COLO829 (cell line): ENCODE results near the gene HOMER1.
A peak's percentile ranks its signal among the peaks of the same experiment; 100 is the strongest.

ENCODE experiments used
- DNase-seq: peaks from one replicate; pipeline ENCODE4 v3.0.0; 2012; ENCODE audit warnings: low spot score

The HOMER1 gene

DNA sequence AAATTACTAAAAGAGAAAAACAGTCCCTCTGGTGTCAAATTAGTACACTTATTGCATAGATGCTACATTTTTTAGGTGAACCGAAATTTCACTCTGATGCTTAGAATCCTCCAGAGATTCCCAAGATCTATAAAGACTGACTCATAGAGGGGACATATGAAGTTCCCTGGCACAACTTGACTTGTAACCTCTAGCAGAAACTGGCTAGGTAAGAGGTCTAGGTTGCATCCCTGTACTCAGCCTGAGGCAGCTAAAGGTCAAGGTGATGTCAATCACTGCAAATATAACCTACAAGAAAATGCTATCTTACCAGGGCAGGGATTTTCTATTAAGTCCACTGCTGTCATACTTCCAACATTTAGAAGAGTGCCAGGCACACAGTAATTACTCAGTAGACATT, 24.2 kb downstream of the HOMER1 start:
- DNase-seq, result no peak

- no peak for DNase-seq
Measured at GRCh38 chr5:79488775-79489174, 25.2 kb downstream of the HOMER1 start.

DNA sequence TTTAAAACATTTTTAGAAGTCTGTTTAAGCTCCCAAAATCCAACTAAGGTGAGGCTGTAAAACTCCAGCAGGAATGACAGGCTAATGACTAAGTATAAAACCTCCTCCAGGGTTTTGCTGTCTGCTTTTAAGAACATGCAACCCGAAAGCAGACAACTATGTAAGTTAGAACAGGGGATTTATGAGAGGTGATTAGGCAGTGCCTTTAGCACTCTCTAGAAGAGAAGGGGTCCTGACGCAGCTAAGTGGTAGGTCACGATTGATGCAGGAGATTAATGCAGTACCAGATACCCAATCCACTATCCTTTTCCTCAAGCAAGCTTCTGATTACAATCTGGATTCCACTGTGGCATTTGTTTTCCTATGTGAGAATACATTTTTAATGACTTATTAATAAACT, 25.9 kb downstream of the HOMER1 start:
- no peak for DNase-seq

GRCh38 chr5:79487251-79487650, 26.7 kb downstream of the HOMER1 start:
- no peak for DNase-seq

DNA sequence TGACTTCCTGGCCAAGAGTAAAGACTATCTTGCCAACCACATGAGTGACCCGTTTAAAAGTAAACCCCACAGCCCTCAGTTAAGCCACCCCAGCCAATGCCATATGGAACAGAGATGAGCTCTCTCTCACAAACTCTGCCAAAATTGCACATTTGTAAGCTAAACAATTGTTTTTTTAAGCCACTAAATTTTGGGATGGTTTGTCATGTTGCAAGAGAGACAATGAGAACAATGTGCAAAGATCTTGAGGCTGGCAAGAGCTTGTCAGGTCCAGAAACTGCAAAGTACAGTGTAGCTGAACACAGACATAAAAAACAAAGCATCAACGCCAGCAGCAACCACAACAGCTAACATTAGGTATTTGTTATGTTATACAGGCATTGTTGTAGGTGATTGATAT, 27.8 kb downstream of the HOMER1 start:
- no peak for DNase-seq

DNA sequence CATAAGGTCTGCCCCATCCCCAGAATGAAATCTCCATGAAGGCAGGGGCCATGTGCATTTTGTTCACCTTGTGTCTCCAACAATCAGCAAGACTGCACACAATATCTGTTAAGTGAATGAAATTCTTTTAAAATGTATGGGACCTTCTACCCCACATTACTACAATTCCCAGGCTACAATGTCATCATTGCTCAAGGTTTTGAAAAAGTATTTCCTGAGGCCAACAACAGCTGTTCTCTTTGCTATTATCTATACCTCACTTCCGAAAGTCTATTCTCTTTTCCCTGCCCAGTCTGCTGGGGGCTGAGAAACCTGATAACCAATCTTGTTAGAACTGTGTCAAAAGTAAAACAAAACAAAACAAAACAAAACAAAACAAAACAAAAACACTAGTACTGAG, 29.2 kb downstream of the HOMER1 start:
- DNase-seq, result no peak

- DNase-seq, result no peak
Measured at GRCh38 chr5:79481574-79481973, 32.4 kb downstream of the HOMER1 start.

GRCh38 chr5:79480991-79481390, 32.9 kb downstream of the HOMER1 start:
- no peak for DNase-seq

DNA sequence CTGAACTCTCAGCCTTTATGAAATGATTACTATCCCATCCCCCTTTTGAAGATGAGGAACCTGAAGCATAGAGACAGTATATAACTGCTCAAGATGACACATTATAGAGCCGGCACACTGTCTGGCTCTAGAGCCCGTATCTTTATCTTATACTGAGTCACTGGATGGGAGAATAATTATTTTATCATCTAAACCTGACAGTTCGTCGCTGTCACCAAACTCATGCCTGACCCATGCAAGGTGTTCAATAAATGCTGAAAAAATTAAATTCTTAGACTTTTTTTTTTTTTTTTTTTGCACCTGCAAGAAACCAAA, 38.8 kb downstream of the HOMER1 start:
- DNase-seq, result no peak

GRCh38 chr5:79474367-79475151, 39.4 kb downstream of the HOMER1 start:
- no peak for DNase-seq

DNA sequence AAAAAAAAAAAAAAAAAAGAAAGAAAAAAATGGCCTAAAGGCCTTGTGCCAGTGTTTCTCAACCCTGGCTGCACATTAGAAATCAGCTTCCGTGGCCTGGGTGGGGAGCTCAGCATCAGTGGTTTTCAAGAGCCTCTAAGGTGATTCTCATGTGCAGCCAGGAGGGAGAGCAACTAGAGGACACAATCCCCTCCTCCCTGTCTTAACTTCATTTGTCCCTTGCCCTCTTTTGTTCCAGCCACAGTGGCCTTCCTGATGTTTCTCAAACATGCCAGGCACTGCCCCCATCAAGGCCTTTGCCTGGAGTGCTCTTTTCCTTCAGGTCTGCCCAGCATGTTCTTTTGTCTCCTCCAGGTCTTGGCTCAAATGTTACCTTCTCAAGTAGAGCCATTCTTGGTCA, 42.4 kb downstream of the HOMER1 start:
- DNase-seq, result no peak

GRCh38 chr5:79464695-79465332, 49.1 kb downstream of the HOMER1 start:
- peak; percentile 40 for DNase-seq

- no peak for DNase-seq
Measured at GRCh38 chr5:79464278-79464677, 49.7 kb downstream of the HOMER1 start.

DNA sequence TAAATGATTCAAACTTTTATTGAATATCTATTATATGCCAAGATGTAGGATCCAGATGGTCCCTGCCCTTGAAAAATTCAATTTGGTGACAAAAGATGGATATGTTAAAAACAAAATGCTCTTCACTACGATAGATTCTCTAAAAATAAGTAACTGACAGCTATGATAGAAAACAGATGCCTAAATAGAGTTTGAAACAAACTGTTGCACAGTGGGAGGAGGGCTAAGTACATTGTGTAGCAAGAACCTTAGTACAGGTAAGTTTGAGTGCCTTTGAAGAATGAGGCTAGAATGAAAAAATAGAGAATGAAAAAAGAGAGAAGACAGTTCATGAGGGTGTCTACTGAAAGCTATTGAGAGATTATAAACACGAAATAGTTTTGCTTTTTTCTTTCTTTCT, 54.3 kb downstream of the HOMER1 start:
- no peak for DNase-seq

DNA sequence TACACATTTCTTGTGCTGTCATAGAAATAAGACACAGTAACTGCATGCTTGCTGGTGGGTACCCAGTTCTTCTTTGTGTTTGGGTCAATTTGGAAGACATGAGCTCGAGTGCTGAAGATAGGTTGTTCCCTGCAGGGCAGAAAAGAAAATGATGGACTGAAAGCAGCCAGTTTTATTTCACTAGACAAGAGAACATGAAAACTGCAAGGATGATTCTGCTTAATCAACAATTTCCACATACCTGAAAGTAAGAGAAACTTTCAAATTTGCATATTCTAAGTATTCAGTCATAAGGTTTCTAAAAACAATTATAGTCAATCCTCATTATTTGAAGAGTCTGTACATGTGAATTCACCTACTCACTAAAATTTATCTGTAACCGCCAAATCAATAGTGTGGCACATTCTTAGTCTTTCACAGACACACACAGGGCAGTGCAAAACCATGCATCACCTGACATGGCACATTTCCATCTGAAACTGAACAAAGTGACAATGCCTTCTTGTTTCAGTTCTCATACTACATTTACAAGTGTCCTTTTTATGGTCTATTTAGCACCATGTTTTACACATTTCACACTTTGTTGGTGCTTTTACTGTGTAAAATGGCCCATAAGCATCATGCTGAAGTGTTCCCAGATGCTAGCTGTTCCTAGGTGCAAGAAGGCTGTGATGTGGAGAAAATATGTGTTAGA, 56.9 kb downstream of the HOMER1 start:
- DNase-seq, result no peak

DNA sequence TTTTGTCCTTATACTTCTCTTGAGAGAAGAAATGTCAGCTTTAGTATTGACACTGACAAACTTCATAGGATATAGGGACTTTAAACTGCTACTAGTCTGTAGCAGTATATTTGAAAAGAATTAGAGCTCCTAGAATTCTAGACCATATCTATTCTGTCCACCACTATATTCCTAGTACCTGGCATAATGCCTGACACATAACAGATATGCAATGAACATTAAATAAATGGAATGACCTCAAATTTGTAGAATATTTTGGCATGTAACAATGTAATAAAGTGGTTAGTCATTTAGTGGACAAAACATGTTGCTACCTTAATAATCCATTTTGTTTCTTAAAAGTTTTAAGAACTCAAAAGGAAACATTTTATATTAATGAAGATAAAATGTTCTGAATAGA, 57.5 kb downstream of the HOMER1 start:
- no peak for DNase-seq

GRCh38 chr5:79454043-79454442, 59.9 kb downstream of the HOMER1 start:
- DNase-seq, result no peak

DNA sequence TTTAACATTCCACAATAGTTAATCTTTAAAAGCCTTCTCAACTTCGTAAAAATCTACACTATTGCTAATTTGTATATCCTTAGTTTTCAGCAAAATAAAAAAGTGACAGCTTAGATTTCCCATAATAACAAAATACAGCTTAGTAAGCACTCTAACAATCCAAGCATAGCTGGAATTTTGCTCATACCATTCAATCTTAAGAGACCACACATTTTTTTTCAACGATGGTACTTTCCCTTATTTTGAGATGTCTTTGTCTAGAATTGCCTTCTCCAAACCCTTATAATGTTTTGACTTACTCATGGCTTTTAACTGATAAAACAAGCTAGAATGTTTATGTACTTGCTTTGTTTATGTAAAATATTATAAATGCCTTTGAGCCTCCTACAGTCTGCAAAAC, 65.6 kb downstream of the HOMER1 start:
- no peak for DNase-seq

DNA sequence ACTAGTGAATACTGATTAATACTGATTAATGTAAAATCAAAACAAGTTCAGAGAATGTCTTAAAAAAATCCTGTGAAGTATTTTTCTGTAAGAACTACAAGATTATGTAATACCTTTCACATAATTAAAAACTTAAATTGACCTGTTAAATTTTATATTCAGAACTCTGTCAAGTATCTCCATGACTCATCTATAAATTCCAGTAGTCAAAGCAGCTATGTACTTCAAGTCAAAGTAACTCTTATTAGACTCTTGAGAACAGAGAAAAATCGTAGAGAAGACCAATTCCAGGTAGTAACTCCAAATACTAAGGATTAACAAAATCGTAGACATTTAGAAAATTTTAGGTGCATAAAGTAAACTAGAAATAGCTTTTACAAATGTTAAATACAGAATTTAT, 77.1 kb downstream of the HOMER1 start:
- DNase-seq, result no peak

- DNase-seq, result no peak
Measured at GRCh38 chr5:79436224-79436623, 77.7 kb downstream of the HOMER1 start.

GRCh38 chr5:79430196-79430595, 83.7 kb downstream of the HOMER1 start:
- DNase-seq, result no peak

DNA sequence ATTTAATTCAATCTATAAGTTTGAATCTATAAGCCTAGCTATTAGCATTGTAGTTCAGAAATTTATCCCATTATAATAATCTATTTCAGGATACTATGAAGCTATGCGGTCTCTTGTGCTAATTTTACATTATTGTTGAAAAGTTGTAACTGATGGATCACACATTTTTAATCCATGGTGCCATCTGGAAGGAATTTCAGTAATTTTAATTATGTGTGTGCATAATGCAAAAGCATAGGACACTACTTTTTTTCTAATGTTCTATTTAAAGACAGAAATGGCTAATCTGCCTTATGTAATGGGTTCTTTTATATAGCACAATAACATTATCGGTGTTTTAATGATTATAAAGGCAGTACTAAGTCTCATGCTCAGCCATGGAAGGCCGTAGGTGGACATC, 90.6 kb downstream of the HOMER1 start:
- DNase-seq, result no peak

GRCh38 chr5:79420248-79420647, 93.7 kb downstream of the HOMER1 start:
- DNase-seq, result no peak

- no peak for DNase-seq
Measured at GRCh38 chr5:79418276-79418675, 95.7 kb downstream of the HOMER1 start.
